Measurements from ENCODE around the gene KCTD12.
A peak's percentile ranks its signal among the peaks of the same experiment; 100 is the strongest.
"Not testable (repeated sequence)": the region's sequence is repeated elsewhere in the genome, so short reads cannot be mapped to it uniquely, and the experiment has no call there.

KCTD12 gene

DNA sequence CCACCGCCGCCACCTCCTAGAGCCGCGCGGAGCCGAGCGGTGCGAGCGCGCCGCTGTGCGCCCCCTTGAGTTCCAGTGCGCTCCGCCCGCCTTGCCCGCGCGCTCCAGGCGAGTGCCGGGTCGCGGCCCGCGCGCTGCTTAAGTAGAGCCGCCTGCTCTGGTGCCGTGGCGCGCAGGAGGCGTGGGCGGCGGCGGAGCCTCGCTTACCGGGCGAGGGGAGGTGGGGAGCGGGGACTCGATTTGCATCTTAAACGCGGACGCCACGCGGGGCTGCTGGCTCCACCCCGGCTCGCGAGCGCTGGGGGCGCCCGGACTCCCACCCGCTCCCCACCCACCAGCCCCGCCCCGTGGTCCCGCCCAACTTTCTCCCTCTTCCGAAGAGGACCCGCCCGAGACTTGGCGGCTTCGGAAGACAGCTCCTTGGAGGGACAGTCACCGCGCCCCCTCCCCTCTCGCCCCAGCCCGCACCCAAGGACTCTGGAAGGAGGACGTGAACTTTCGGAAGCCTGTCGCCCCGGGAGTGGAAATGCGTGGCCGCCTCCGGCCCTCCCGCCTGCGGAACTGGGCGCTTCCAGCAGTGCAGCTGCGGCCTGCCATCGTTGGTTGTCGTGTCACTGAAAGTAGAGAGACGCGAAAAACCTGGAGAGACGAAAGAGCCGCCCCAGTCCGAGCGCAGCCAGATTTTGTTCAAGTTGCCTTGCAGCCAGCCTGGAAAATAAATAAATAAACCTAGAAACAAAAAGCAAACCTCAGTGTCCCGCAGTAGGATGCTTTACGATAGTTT lies at the start of gene KCTD12:
Gene KCTD12, minus strand, starts transcription at position 114 of the 784 bp plus-strand sequence. CDS start 257 bp downstream, outside the sequence.
- DNase-seq: peak; percentile 73

DNA sequence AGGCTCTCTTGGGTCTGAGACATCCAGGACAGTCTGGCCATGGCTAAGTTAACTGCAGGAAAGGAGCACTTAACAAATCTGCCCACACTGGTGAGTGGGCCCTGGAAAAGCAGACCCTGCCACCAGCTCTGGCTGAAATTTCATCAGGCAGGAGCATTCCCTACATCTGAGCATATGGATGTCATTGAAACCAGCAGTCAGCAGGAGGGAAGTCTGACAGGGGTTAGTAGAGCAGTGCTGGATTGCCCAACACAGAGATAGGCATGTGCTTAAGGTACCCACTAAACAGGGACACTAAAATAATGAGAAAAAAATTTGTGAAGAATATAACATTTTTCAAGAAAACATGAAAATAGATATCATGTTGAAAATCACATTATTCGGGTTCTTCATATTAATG lies 48.5 kb upstream of the KCTD12 start:
- DNase-seq: no peak

DNA sequence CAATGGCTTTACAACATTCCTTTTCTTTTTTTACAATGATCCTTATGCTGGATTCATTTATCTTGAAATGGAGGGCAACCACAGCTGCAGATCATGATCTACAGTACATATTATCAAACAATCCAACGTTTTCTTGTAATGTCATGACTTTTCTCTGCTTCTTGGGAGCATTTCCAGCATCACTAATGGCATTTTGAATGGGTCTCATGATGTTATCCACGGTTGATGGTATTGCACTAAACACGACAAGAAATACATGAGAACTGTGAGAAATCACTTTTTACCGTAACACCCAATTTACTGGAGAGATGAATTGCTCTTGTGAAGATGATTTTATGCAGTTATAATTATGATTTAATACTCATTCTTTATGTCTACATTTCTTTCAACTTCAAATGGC lies 45.9 kb upstream of the KCTD12 start:
- DNase-seq: no peak

DNA sequence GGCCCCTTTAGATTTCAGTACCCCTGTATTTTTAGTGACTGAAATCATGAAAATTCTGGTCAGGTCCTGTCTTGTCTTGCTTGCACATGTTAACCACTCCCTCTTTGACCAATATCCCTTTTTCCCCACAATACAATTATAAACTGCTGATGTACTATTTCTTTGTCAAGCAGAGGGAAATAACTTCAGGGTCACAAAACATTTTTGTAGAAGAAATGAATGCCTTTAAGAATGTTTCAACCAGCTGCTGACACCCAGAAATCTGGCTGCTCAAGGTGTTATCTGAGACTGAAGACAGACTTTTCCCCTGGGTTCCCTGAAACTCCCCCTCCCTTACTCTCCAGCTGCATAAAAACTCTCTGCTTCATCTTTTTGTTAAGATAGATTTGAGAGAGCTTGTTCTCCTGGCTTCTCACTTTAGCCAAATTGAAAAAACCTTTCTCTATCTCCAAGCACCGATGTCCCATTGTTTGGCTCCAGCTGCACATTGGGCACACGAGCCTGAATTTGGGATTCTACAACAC lies 43.7 kb upstream of the KCTD12 start:
- no peak for DNase-seq

DNA sequence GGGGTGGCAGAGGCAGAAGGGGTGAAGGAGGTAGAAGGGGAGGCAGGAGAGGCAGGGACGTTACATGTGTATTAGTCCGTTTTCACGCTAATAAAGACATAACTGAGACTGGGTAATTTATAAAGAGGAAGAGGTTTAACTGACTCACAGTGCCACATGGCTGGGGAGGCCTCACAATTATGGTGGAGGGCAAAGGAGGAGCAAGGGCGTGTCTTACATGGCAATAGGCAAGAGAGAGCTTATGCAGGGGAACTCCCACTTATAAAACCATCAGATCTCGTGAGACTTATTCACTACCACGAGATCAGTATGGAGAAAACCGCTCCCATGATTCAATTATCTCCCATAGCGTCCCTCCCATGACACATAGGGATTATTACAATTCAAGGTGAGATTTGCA lies 43.1 kb upstream of the KCTD12 start:
- DNase-seq: no peak

DNA sequence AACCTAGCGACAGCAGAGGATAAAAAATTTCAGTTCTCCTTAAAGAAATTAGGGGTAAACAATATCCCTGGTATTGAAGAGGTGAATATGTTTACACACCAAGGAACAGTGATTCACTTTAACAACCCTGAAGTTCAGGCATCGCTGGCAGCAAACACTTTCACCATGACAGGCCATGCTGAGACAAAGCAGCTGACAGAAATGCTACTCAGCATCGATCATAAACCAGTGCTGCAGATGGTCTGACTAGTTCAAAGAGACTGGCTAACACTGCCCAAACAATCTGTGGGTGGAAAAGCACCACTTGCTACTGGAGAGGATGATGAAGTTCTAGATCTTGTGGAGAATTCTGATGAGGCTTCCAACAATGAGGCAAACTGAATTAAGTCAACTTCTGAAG lies 42.3 kb upstream of the KCTD12 start:
- DNase-seq: no peak

DNA sequence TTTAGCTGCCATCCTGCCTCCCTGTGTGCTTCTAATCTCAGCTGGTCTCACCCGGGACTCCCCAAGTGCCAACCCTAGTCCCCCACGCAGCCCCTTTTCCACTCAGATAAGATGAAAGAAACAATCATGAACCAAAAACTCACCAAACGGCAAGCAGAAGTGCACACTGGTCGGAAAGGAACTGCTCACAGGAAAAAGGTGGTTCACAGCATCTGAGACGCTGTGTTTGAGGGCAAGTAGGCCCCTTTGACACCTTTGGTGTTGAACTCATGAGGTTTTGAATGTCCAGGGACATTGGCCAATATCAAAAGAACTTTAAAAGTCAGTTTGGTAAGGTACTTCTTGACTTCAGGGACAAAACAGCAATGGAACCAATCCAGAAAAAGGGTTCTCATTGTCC lies 41.8 kb upstream of the KCTD12 start:
- no peak for DNase-seq

DNA sequence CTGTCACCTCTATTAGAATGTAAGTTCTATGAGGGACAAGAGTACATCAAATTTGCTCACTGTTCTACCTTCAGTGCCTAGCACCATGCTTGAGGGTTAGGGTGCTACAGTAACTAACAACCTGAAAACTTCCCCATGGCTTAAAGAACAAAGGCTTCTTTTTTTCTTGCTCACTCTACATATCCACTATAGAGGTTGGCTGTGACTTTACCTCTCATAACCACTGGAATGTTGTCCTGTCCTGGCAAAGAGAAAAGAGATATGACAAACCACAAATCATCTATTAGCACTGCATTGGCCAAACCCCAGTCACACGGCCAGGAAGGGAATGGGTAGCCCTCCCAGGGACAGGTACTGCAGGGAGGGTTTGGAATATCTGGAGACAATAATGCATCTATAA lies 38.9 kb upstream of the KCTD12 start:
- DNase-seq: no peak

DNA sequence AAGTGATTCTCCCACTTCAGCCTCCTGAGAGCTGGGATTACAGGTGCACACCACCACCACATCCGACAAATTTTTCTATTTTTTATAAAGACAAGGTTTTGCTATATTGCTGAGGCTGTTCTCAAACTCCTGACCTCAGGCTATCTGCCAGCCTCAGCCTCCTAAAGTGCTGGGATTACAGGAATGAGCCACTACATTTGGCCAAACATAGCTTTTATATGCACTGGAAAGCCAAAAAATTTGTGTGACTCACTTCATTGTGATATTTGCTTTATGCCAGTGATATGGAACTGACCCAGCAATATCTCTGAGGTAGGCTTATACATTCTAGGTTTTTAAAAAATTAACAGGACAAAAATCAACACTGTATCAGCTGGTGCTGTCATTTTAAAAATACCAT lies 35.3 kb upstream of the KCTD12 start:
- no peak for DNase-seq

DNA sequence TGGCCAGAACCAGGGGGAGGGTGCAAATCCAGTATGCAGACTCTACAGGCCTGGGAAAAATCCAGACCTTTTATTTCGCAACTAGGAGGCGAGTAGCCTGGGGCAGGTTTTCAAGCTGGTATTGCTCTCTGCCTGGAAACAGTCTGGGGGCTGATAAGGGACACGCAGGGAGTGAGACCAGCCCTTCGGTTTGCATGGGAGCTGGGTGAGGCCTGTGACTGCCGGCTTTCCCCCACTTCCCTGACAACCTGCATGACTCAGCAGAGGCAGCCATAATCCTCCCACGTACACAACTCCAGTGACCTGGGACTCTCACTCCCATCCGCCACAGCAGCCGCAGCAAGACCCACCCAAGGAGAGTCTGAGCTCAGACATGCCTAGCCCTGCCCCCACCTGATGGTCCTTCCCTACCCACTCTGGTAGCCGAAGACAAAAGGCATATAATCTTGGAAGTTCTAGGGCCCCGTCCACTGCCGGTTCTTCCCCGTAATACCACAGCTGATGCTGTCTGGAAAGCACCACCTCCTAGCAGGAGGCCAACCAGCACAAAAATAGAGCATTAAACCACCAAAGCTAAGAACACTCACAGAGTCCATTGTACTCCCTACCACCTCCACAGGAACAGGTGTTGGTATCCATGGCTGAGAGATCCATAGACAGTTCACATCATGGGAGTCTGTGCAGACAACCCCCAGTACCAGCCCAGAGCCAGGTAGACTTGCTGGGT lies 31.7 kb upstream of the KCTD12 start:
- DNase-seq: not testable (repeated sequence)

DNA sequence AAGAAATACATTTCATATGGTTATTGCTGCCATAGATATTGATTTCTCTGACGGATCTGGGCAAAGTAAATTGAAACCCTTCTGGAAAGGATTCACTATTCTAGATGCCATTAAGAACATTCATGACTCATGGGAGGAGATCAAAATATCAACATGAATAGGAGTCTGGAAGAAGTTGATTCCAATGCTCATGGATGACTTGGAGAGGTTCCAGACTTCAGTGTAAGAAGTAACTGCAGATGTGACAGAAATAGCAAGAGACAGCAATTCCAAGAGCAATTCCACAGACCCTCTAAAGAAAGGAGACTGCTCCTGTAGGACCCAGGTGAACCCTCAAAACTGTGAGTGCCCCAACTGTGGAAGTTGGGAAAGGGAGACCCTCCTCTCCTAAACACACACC lies 30.9 kb upstream of the KCTD12 start:
- DNase-seq: no peak

DNA sequence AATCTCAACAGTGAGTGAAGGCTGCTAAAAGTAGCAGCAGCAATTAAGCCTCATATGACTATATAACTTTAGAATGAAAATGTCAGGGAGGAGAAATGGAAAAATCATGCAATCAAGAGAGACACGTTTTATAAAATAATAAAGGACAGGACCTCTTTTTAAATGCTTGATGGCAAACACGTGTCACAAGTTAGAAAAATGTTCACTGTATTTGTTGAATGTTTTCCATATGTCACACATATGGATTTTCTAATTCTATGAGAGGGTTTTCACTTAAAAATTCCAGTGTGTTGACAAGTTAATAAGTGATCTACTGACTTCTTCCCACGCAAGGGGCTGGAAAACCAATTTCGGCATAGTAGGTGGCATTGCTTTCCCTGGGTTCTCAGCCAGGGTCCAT lies 27.7 kb upstream of the KCTD12 start:
- DNase-seq: no peak

DNA sequence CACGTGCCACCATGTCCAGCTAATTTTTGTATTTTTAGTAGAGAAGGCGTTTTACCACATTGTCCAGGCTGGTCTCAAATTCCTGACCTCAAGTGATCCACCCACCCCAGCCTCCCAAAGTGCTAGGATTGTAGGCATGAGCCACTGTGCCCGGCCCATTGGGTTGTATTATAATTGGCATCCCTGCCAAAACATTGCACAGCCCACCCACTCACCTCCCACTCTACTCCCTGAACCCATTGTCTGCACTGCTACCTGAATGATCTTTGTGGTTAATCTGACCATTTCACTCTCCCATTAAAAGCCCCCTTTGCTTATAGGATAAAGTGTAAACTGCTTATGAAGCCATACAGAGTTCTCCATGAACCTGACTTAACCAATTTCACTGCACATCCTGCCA lies 26.3 kb upstream of the KCTD12 start:
- no peak for DNase-seq

DNA sequence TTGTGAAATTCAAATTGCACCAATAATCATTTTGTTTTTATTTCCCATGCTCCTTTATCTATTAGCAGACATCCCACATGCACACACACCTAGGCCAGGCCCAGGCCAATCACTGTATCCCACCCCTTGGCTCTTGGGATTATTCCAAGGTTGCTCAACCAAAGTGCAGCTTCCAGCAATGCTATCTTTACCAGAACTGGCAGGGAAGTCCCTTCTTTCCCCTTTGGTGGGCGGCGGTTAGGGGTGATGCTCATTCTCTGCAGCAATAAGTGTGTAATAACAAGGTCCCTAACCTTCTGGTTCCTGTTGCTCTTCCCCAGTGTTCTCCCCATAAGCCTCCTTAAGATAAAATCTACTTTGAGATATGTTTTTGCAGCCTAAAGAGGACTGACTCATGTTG lies 18.3 kb upstream of the KCTD12 start:
- no peak for DNase-seq

DNA sequence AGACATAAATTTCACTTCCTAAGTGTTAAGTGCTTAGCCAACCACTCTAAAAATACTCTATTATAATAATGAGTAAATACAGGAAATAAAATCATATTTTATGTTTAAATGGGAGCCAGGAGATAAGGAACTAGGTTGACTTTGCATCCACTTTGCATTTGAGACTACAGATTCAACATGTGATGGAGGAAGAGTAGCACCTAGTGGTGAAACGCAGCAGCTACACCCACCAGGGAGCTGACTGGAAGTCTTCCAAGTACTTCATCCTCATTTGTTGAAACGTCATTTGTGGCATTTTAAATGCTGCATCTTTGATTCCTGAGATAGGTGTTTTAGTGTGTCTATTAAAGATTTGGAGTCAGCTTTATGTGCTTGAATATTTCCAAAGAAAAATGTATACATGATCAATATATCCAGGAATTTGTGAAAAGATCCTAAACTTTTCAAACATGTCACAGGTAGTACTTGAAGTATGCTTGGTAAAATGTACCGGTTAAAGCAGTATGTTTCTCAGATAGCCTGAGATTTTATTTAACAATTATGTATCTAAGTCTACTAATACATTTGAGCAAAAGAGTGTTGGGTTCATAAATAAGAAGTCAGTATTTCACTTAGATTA lies 17.4 kb upstream of the KCTD12 start:
- DNase-seq: peak; percentile 49

DNA sequence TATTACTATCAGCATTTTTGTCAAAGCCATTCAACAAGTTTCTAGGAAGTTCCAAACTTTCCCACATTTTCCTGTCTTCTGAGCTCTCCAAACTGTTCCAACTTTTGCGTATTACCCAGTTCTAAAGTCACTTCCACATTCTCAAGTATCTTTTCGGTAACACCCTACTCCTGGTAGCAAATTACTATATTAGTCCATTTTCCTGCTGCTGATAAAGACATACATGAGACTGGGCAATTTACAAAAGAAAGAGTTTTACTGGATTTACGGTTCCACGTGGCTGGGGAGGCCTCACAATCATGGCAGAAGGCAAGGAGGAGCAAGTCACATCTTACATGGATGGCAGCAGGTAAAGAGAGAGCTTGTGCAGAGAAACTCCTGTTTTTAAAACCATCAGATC lies 12.9 kb upstream of the KCTD12 start:
- not testable (repeated sequence) for DNase-seq

DNA sequence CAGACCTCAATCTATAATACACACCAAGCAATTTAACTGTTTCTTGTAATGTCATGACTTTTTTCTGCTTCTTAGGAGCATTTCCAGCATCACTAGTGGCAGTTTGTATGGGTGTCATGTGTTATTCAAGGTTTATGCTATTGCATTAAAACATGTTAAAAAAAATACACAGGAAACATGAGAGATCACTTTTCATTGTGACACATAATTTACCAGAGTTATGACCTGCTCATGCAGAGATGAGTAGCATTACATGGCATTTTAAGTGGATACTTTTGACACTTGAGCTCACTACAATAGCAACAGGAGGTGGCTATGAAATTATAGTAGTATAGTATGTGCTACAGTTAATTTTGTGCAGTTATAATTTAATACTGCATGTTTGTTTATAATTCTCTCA lies 11.0 kb upstream of the KCTD12 start:
- not testable (repeated sequence) for DNase-seq

DNA sequence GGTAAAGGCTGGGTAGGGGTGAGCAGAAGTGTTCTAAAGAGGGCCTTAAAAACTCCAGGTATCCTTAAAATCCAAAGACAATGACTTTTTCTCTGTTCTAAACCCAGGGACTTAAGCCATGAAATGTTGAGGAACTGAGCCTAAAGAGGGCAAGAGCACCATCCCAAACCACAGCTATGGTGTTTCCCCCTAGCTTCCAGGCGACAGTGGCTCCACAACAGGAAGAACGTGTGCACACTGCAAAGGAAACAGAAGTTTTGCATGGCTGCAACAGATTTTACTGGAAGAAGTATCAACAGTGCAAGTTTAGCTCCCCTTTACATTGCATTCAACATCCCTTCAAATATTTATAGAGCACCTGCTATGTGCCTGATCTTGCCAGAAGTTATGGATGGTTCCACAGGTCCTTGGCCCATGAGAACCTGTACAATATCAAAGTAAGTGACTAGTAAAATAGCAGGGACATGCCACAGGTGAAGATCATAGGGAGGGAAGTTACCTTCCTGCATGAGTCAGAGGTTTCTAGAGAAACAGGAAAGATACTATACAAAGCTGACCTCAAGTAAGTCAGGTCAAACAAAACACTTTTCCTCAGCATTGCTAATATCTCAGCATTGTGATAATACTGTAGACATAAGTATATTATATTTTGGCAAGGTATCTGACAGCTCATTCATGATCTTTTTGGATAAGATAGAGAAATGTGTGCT lies 8.4 kb upstream of the KCTD12 start:
- no peak for DNase-seq

DNA sequence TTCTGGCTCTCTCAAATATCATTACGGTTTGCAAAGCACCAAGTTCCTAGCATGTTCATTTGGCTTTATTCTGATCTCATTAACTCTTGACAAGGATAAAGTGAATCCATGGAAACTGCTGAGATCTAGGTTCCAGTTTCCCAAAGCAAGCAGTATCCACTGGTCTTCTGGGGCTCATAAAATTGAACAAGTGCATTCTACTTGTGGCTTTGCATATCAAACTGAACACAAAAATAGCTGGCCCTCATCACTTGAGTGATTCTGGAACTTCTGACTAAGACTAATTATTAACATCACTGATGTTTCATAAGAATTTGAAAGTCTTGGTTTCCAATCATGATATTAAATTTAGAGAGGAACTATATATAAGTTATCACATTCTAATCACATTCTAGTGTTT lies 6.3 kb upstream of the KCTD12 start:
- no peak for DNase-seq

DNA sequence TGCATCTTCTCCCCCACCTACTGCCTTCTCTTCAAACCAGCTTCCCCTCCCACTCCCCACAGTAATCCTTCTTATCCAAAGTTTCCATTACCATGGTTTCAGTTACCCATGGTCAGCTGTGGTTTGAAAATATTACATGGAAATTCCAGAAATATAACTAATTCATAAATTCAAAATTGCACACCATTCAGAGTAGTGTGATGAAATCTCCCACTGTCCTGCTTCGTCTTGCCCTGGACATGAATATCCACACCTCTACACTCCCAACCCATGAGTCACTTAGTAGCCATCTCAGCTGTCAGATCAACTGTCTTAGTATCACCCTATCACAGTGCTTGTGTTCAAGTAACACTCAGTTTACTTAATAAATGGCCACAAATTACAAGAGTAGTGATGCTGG lies 3.8 kb upstream of the KCTD12 start:
- no peak for DNase-seq

DNA sequence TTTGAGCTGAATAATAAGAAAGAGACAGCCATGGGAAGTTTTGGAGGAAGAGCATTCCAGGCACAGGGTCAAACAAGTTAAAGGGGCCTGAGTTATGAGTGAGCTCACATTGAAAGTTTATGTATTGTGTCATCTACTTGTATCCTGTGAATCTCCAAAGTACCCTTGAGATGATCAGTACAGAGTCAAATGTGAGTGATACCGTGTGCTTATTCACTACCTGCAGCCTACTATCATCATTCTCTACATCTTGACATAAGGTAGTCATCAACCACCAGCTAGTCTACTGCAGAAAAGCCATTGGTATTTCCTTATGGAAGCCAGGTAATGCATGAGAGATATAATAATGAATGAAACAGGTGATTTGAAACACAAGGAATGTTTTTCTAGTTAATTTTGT lies 3.0 kb upstream of the KCTD12 start:
- no peak for DNase-seq

DNA sequence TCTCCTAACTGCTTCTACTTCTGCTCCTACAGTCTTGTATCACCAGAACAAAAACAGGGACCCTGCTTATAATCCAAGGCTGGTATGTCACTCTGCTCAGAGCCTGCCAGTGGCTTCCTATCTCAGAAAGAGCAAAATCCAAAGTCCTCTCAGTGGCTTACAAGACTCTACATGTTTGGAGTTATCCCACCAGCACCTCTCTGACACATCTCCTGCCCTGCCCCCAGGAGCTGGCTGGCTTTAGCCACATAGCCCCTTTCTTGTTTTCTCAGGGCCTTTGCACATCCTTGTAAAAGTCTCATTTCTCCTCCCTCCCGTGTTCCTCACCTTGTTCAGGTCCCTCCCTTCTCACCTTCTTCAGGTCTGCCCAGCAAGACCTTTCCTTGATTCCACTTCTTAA lies 2.2 kb upstream of the KCTD12 start:
- DNase-seq: no peak

DNA sequence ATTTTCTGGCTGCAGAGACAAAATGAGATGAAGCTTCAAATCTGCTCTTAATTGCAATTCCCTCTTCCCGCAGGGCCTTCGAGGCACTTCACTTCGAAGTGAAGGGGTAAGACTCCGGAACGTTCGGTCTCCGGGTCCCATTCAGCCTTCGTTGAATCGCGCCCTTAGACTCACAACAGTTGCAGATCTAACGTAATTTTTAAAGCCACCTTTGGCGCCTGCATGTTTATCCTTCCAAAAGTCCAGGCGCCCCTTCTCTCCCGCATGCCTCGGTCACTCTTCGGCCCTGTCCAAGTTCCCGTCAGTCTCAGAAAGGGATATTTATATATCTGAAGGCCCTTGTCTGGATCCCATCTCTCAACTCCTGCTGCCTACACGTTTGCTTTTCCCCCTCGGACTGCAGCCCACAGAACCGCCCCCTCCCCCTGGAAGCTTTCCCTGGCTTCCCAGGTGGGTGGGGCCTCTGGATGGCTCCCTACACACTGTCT lies 915 bp upstream of the KCTD12 start:
- DNase-seq: no peak

Measured in amniotic stem cell (primary cell).